AG09309 (cell line): ENCODE data around the gene ZNF555.
A peak's percentile ranks its signal among the peaks of the same experiment; 100 is the strongest.

Source experiments
- DNase-seq: peaks from one replicate; pipeline ENCODE4 v3.0.0-alpha.2; 2010; ENCODE audit warnings: low read depth
- H3K4me3 ChIP-seq: 2 replicates; pipeline ENCODE4 v1.5.1; 2011; ENCODE audit warnings: mild to moderate bottlenecking, low read depth, low read length, moderate library complexity; ENCODE audit not compliant: control insufficient read depth
- CTCF ChIP-seq: IDR thresholded peaks from 2 replicates; pipeline ENCODE4 v1.5.1; 2011; ENCODE audit warnings: mild to moderate bottlenecking, low read depth, low read length, inconsistent platforms; ENCODE audit not compliant: insufficient read depth, control insufficient read depth; ENCODE audit errors: missing control alignments

The ZNF555 gene

GRCh38 chr19:2827022-2827421, 14.3 kb upstream of the ZNF555 start:
- no peak overlapping the region for H3K4me3 ChIP-seq
- DNase-seq: no peak
- no peak for TF ChIP-seq CTCF

GRCh38 chr19:2827840-2828489, 13.3 kb upstream of the ZNF555 start:
- no peak for TF ChIP-seq CTCF
- DNase-seq: no peak
- no peak overlapping the region for H3K4me3 ChIP-seq

- no peak for DNase-seq
- H3K4me3 ChIP-seq: no peak overlapping the region
- TF ChIP-seq CTCF: no peak
Measured at GRCh38 chr19:2834294-2834871, 6.9 kb upstream of the ZNF555 start.

- H3K4me3 ChIP-seq: no peak overlapping the region
- DNase-seq: no peak
- no peak for TF ChIP-seq CTCF
Measured at GRCh38 chr19:2837430-2837829, 3.8 kb upstream of the ZNF555 start.

GRCh38 chr19:2841855-2842574, 740 bp downstream of the ZNF555 start:
- DNase-seq: no peak
- TF ChIP-seq CTCF: no peak
- peak overlapping the region; percentile 81 for H3K4me3 ChIP-seq

GRCh38 chr19:2845107-2845506, 3.8 kb downstream of the ZNF555 start:
- no peak for TF ChIP-seq CTCF
- H3K4me3 ChIP-seq: no peak overlapping the region
- DNase-seq: no peak
